K562 (cell line): Measurements from ENCODE around the gene RRAS. TPM values are rescaled to one million over a fixed set of nuclear protein-coding genes. Genes with fewer than 3 reads are reported as not detected.

Experiments
- HNRNPLL ChIP-seq: fragments of 200-400 bp; formaldehyde crosslinking; IDR thresholded peaks from 2 replicates; pipeline ENCODE4 v1.6.1; 2017; ENCODE audit warnings: low read length, low read depth, mild to moderate bottlenecking; ENCODE audit not compliant: poor library complexity, severe bottlenecking
- ZNF592 ChIP-seq: fragments of 450-650 bp; IDR thresholded peaks from 2 replicates; pipeline ENCODE4 v1.6.1; 2017; ENCODE audit warnings: antibody characterized with exemption, mild to moderate bottlenecking
- polyA plus RNA-seq, 8 experiments: library from polyadenylated mRNA; depleted of rRNA in 4 of 8; stranded (reverse) in 5 of 8; unstranded in 3 of 8; fragments of >200 nt; fragmentation: Nextera tagmentation in 2 of 8; fragmentation: Illumina TruSeq in 1 of 8; extraction: Ambion mirVana in 2 of 8; extraction: Trizol in 1 of 8; gene quantifications; 2 replicates each; pipeline versions ENCODE4 v1.2.1 to v1.2.3, GENCODE V29; 2011 to 2014; ENCODE audit warnings: inconsistent platforms in 1 of 8, missing spikeins in 1 of 8
- total RNA-seq, 7 experiments: library from RNA; depleted of rRNA in 6 of 7; stranded (reverse); fragments of >200 nt in 6 of 7; fragmentation: Illumina TruSeq in 2 of 7; extraction: Trizol in 2 of 7; gene quantifications; 2 replicates each; pipeline versions ENCODE4 v1.2.1 to v1.2.3, GENCODE V29; 2011 to 2021; ENCODE audit warnings: low replicate concordance in 1 of 7

The RRAS gene
- total and polyA plus RNA-seq, 9 of the 15 experiments (the other 6 are each of a cell fraction or from before 2014, with no cell fraction given): 0.70 to 17.3 (median 8.2) TPM

- TF ChIP-seq HNRNPLL (no peak), ZNF592 (no peak)
Observed at GRCh38 chr19:49678985-49679770, 39.2 kb upstream of the RRAS start (continued).
